ENCODE results near the gene RENBP. TPM values are rescaled to one million over a fixed set of nuclear protein-coding genes. Genes with fewer than 3 reads are reported as not detected.

The RENBP gene
- total RNA-seq, 1 experiment from 2014 or later, result 0.23 TPM

DNA sequence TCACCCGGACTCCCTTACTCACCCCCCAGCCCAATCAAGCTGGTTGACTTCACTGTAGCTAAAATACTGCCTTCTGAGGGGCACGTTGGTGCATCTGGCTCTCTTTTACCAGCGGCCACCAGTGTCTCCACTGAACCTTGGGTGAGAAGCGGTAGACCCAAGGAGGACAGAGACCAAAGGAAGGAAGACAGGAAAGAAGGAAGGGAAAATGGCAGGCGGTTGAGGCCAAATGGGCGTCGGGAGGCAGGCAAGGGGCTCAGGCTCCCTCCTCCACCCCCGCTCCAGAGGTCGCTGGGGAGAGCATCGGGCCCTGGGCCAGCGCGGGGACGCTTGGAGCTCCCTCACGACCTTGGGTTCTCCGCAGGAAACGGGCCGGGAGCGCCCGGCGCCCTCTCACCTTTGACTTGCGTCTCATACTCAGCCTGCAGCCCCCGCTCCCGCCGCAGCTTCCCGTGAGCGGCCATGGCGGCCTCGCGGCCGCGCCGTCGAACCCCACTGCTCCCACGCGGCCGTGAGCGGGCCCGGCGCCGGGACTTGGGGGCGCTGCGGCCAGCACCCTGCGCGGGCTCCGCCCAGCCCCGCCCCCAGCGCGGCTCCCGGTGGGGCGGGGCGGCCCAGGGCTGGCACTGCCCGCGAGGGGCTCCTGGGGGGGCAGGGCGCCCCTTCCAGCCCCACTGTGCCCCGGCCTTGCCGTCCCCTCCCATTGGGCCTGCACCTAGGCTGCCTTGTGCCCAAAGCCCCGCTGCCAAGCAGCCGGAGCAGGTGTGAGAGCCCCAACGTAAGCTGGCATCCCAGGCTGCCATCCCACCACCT is 18.5 kb downstream of the RENBP start, which contains the start of gene ARHGAP4:
ARHGAP4 (minus strand) TSS at position 526 of the 813 bp plus-strand sequence; CDS start at position 464, 62 bp downstream.
- no peak for DNase-seq (ENCODE audit: unreplicated experiment)
- ChIA-PET CTCF (interaction anchor here (1.1 to 3.1 kb wide), 3 partner anchors 21 to 37 kb away, joined by 3 to 19 read pairs (median 5); no protein-coding TSS in a partner anchor), POLR2A (interaction anchor here (0.9 to 1.6 kb wide), 3 partner anchors 8 to 46 kb away, joined by 3 to 8 read pairs (median 3); partner anchors contain the start of gene HCFC1)
- no peak for TF ChIP-seq CTCF (IDR thresholded peaks at IDR 0.05; ENCODE audit: unreplicated experiment)
- H3K4me3 Mint-ChIP-seq (ENCODE audit: unreplicated experiment), result peak within 1 kb of the TSS; percentile 79
- no peak within 1 kb of the TSS for H3K27ac Mint-ChIP-seq (ENCODE audit: low read depth, unreplicated experiment)
- peaks cover 6% of the 10 kb centered on the region for H3K36me3 Mint-ChIP-seq (ENCODE audit: insufficient read depth, unreplicated experiment)
- TSS peak; percentile 91 for BruUV-seq (replicated peaks)
- H3K9me3 Mint-ChIP-seq (ENCODE audit: unreplicated experiment), result no peaks in the 10 kb centered on the region
- H3K27me3 Mint-ChIP-seq (ENCODE audit: insufficient read depth, unreplicated experiment), result no peaks in the 10 kb centered on the region
- H3K4me1 Mint-ChIP-seq (ENCODE audit: insufficient read depth, unreplicated experiment), result peaks cover 9% of the 10 kb centered on the region
- intact Hi-C loops (cut with micrococcal nuclease), result no loop called here

- no peak overlapping the region for H3K27ac Mint-ChIP-seq (ENCODE audit: low read depth, unreplicated experiment)
- BruUV-seq (replicated peaks), result no TSS peak
These were observed 19.1 kb downstream of the RENBP start for GRCh38 chrX:153925387-153925738.

DNA sequence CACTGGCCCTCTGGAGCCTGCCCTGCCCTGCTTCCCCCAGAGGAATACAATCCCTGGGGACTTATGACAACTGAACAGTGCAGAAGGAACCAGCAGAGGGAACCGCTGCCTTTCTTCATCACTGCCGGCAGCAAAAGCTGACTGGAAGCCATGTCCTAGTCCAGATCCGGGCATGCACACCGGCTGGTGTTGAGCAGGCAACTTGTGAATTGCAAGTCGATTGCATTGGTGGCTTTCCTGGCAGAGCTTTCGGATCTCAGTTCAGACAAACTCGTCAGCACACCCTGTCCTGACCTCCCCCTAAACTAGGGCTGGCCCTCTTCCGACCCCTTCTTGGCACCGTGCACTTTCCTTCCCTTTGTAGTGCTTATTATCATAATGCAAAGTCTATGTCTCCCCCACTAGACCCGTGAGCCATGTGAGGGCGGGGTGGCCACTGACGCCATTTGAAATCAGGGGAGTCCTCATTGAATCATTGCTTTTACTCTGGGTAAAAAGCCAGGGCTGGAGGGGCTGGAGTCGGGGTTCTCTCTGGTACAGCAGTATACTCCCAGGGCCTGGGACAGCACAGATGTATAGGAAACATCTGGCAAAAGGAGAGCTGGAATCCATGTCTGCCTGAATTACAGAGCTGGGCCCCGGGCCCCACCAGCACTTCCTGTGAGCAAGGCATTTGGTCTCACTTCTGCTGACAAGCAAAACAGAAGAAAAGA is 20.1 kb downstream of the RENBP start:
- peak; percentile 25 for DNase-seq (ENCODE audit: unreplicated experiment)
- ChIA-PET CTCF (interaction anchor here (0.6 to 5.0 kb wide), 10 partner anchors 8 to 577 kb away, joined by 3 to 31 read pairs (median 4); partner anchors contain the start of gene PLXNB3), POLR2A (interaction anchor here (0.6 to 0.7 kb wide), 3 partner anchors 16 to 190 kb away, joined by 3 read pairs; no protein-coding TSS in a partner anchor)
- H3K9me3 Mint-ChIP-seq (ENCODE audit: unreplicated experiment), result no peaks in the 10 kb centered on the region
- intact Hi-C loops (cut with micrococcal nuclease), result no loop called here
- H3K27ac Mint-ChIP-seq (ENCODE audit: low read depth, unreplicated experiment), result peak overlapping the region; percentile 51
- no peak overlapping the region for H3K4me3 Mint-ChIP-seq (ENCODE audit: unreplicated experiment)
- no peak for TF ChIP-seq CTCF (IDR thresholded peaks at IDR 0.05; ENCODE audit: unreplicated experiment)
- H3K36me3 Mint-ChIP-seq (ENCODE audit: insufficient read depth, unreplicated experiment), result no peaks in the 10 kb centered on the region
- BruUV-seq (replicated peaks), result no TSS peak
- peaks cover 9% of the 10 kb centered on the region for H3K4me1 Mint-ChIP-seq (ENCODE audit: insufficient read depth, unreplicated experiment)
- H3K27me3 Mint-ChIP-seq (ENCODE audit: insufficient read depth, unreplicated experiment), result peaks cover 14% of the 10 kb centered on the region

More at GRCh38 chrX:153925387-153925738, 19.1 kb downstream of the RENBP start:
- H3K4me3 Mint-ChIP-seq (ENCODE audit: unreplicated experiment), result peak overlapping the region; percentile 11
- no peak for DNase-seq (ENCODE audit: unreplicated experiment)
- intact Hi-C loops (cut with micrococcal nuclease), result no loop called here
- H3K27me3 Mint-ChIP-seq (ENCODE audit: insufficient read depth, unreplicated experiment), result peaks cover 4% of the 10 kb centered on the region
- CTCF ChIA-PET, result interaction anchor here (0.6 to 3.1 kb wide), 3 partner anchors 22 to 56 kb away, joined by 3 to 19 read pairs (median 3); no protein-coding TSS in a partner anchor
- no peak for TF ChIP-seq CTCF (IDR thresholded peaks at IDR 0.05; ENCODE audit: unreplicated experiment)
- peaks cover 9% of the 10 kb centered on the region for H3K4me1 Mint-ChIP-seq (ENCODE audit: insufficient read depth, unreplicated experiment)
- no peaks in the 10 kb centered on the region for H3K9me3 Mint-ChIP-seq (ENCODE audit: unreplicated experiment)
- POLR2A ChIA-PET, result interaction anchor here (0.9 to 1.2 kb wide), 2 partner anchors 25 to 46 kb away, joined by 3 read pairs; partner anchors contain the start of gene HCFC1
- peaks cover under 1% of the 10 kb centered on the region for H3K36me3 Mint-ChIP-seq (ENCODE audit: insufficient read depth, unreplicated experiment)
